ENCODE data around the gene TCP11L2. TPM values are rescaled to one million over a fixed set of nuclear protein-coding genes. Genes with fewer than 3 reads are reported as not detected.
A peak's percentile ranks its signal among the peaks of the same experiment; 100 is the strongest.

The TCP11L2 gene
- total and polyA plus RNA-seq, 2 of the 13 experiments (the other 11 are each of a cell fraction or from before 2014, with no cell fraction given): 4.6 to 24.1 TPM

DNA sequence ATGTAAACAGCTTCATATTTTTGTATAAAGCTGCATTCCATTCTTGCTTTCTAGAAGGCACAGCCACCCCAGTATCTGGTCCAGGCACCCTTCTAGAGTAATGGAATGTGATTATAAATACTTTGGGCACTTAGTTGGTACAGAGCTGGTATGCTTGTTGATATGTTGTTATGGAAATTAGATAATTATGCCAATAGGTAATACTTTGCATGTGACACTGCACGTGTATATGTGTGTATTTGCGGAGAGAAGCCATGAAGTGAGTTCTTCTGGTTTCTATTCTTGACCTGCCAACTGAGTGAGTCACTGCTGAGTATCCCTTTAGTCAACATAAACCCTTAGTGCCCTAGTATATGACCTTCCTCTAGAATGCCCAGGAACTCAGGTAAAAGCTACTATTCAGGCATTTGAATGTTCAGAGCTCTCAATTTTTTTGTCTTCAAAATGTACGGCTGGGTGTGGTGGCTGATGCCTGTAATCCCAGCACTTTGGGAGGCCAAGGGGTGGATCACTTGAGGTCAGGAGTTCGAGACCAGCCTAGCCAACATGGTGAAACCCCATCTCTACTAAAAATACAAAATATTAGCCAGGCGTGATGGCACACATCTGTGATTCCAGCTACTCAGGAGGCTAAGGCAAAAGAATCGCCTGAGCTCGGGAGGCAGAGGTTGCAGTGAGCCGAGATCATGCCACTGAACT is 6.2 kb upstream of the TCP11L2 start (continued):
- TF ChIP-seq PHB2 (IDR thresholded peaks at IDR 0.05; ENCODE audit: partially characterized antibody) (no peak), ZFP82 (CRISPR knock-in tag; IDR thresholded peaks at IDR 0.05; ENCODE audit: borderline replicate concordance) (no peak), ADNP (CRISPR knock-in tag; IDR thresholded peaks at IDR 0.05) (peak; percentile 40; the same call in 1 of the 2 replicates), ARID3A (IDR thresholded peaks at IDR 0.05; ENCODE audit: low read depth, low read length) (0 out of 2 replicates have a peak, but pooled peaks have one; percentile 68), ZNF256 (CRISPR knock-in tag; conservative IDR thresholded peaks at IDR 0.05) (no peak), ARNT (IDR thresholded peaks at IDR 0.05) (no peak), SP2 (CRISPR knock-in tag; IDR thresholded peaks at IDR 0.05) (no peak), ZNF720 (CRISPR knock-in tag; IDR thresholded peaks at IDR 0.05) (no peak), ZNF616 (CRISPR knock-in tag; IDR thresholded peaks at IDR 0.05; ENCODE audit: low read depth) (no peak), ZNF383 (CRISPR knock-in tag; IDR thresholded peaks at IDR 0.05; ENCODE audit: borderline replicate concordance) (no peak), ZNF251 (CRISPR knock-in tag; IDR thresholded peaks at IDR 0.05) (no peak), ZNF430 (CRISPR knock-in tag; IDR thresholded peaks at IDR 0.05) (no peak), ZNF660 (CRISPR knock-in tag; IDR thresholded peaks at IDR 0.05; ENCODE audit: borderline replicate concordance, low read depth) (no peak), PREB (CRISPR knock-in tag; IDR thresholded peaks at IDR 0.05) (no peak), HHEX (CRISPR knock-in tag; IDR thresholded peaks at IDR 0.05) (no peak)
- TF ChIP-seq, protein P1, sequence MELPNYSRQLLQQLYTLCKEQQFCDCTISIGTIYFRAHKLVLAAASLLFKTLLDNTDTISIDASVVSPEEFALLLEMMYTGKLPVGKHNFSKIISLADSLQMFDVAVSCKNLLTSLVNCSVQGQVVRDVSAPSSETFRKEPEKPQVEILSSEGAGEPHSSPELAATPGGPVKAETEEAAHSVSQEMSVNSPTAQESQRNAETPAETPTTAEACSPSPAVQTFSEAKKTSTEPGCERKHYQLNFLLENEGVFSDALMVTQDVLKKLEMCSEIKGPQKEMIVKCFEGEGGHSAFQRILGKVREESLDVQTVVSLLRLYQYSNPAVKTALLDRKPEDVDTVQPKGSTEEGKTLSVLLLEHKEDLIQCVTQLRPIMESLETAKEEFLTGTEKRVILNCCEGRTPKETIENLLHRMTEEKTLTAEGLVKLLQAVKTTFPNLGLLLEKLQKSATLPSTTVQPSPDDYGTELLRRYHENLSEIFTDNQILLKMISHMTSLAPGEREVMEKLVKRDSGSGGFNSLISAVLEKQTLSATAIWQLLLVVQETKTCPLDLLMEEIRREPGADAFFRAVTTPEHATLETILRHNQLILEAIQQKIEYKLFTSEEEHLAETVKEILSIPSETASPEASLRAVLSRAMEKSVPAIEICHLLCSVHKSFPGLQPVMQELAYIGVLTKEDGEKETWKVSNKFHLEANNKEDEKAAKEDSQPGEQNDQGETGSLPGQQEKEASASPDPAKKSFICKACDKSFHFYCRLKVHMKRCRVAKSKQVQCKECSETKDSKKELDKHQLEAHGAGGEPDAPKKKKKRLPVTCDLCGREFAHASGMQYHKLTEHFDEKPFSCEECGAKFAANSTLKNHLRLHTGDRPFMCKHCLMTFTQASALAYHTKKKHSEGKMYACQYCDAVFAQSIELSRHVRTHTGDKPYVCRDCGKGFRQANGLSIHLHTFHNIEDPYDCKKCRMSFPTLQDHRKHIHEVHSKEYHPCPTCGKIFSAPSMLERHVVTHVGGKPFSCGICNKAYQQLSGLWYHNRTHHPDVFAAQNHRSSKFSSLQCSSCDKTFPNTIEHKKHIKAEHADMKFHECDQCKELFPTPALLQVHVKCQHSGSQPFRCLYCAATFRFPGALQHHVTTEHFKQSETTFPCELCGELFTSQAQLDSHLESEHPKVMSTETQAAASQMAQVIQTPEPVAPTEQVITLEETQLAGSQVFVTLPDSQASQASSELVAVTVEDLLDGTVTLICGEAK (IDR thresholded peaks at IDR 0.05): no peak
- TF ChIP-seq, protein P1 (CRISPR knock-in tag; IDR thresholded peaks at IDR 0.05): no peak
